Suprapubic skin (tissue), 4 donors: Measurements from ENCODE around the gene MRPS23.

Experiments
- CTCF ChIP-seq, 2 donors: fragments of 200-600 bp in 1 of 2; fragments of 450-650 bp in 1 of 2; sonication (generic) in 1 of 2; IDR thresholded peaks; one replicate each; pipeline ENCODE4 v1.5.1; 2016 to 2019; ENCODE audit warnings: antibody characterized with exemption in 2 of 2, mild to moderate bottlenecking in 1 of 2, moderate library complexity in 1 of 2
- EP300 ChIP-seq: sonication (generic); formaldehyde crosslinking; IDR thresholded peaks from one replicate; pipeline ENCODE4 v1.6.1; 2017; ENCODE audit warnings: antibody characterized with exemption
- POLR2A ChIP-seq, 2 donors: fragments of 450-650 bp; IDR thresholded peaks; one replicate each; pipeline ENCODE4 v1.6.1; 2017; ENCODE audit warnings: antibody characterized with exemption in 2 of 2, mild to moderate bottlenecking in 2 of 2, moderate library complexity in 2 of 2
- POLR2AphosphoS5 ChIP-seq, 3 donors: sonication (generic); formaldehyde crosslinking; IDR thresholded peaks; one replicate each; pipeline ENCODE4 v1.6.1; 2017; ENCODE audit warnings: antibody characterized with exemption in 3 of 3

GRCh38 chr17:57834146-57834741, 15.6 kb downstream of the MRPS23 start:
- TF ChIP-seq CTCF (IDR thresholded peaks at IDR 0.05) (no peak), POLR2AphosphoS5 (IDR thresholded peaks at IDR 0.05) (no peak), EP300 (no peak), POLR2A (IDR thresholded peaks at IDR 0.05) (no peak)
